Progenitor cell of endocrine pancreas (in vitro differentiated cells): ENCODE data around the gene FNDC3B. TPM values are rescaled to one million over a fixed set of nuclear protein-coding genes. Genes with fewer than 3 reads are reported as not detected.

Experiments used
- DNase-seq: peaks from one replicate; pipeline ENCODE4 v3.0.0; 2021; ENCODE audit warnings: low spot score; ENCODE audit not compliant: unreplicated experiment
- H3K27ac Mint-ChIP-seq: 2 replicates; pipeline ENCODE4 v1.8.0; 2021; ENCODE audit warnings: mild to moderate bottlenecking, moderate library complexity, mixed read lengths
- H3K27me3 Mint-ChIP-seq: 2 replicates; pipeline ENCODE4 v1.8.0; 2021; ENCODE audit warnings: mixed read lengths
- H3K36me3 Mint-ChIP-seq: 2 replicates; pipeline ENCODE4 v1.8.0; 2022; ENCODE audit warnings: mixed read lengths; ENCODE audit not compliant: insufficient read depth
- H3K4me1 Mint-ChIP-seq: 2 replicates; pipeline ENCODE4 v1.8.0; 2021; ENCODE audit warnings: low read depth, mixed read lengths
- H3K4me3 Mint-ChIP-seq: 2 replicates; pipeline ENCODE4 v1.8.0; 2021; ENCODE audit warnings: low read depth, mild to moderate bottlenecking, moderate library complexity, mixed read lengths
- H3K9me3 Mint-ChIP-seq: 2 replicates; pipeline ENCODE4 v1.8.0; 2021; ENCODE audit warnings: low read depth, mixed read lengths
- total RNA-seq: library from RNA; stranded (reverse); gene quantifications from 2 replicates; pipeline ENCODE4 v1.2.1, GENCODE V29; 2021
- TF ChIP-seq, protein P1 (sequence below): fragments of 200-600 bp; sonication (generic); IDR thresholded peaks from one replicate; pipeline ENCODE4 v1.5.0; 2021; ENCODE audit warnings: antibody characterized with exemption, mild to moderate bottlenecking; ENCODE audit not compliant: unreplicated experiment

FNDC3B gene
- total RNA-seq, 1 donor from 2014 or later: 158 TPM

DNA sequence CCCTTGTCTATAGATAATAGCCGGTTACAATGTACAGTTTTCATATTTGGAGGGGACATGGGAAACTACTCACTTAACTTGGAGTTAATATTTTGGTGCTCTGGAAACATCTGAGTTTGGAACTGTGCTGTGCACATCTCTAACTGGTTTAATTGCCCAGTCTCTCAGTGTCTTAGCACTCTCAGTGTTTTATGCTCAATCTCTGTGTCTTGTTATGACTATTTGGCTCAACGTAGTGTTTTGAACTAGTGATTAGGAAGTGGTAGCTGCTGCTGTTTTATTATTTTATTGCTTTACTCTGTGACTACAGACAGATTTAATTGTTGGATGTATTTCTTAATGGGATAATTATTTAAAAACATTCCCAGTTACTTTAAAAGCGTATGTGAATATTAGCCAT, 17.0 kb downstream of the FNDC3B start:
- peak overlapping the region; percentile 26 for H3K27ac Mint-ChIP-seq
- no peak overlapping the region for H3K4me3 Mint-ChIP-seq
- TF ChIP-seq, protein P1, sequence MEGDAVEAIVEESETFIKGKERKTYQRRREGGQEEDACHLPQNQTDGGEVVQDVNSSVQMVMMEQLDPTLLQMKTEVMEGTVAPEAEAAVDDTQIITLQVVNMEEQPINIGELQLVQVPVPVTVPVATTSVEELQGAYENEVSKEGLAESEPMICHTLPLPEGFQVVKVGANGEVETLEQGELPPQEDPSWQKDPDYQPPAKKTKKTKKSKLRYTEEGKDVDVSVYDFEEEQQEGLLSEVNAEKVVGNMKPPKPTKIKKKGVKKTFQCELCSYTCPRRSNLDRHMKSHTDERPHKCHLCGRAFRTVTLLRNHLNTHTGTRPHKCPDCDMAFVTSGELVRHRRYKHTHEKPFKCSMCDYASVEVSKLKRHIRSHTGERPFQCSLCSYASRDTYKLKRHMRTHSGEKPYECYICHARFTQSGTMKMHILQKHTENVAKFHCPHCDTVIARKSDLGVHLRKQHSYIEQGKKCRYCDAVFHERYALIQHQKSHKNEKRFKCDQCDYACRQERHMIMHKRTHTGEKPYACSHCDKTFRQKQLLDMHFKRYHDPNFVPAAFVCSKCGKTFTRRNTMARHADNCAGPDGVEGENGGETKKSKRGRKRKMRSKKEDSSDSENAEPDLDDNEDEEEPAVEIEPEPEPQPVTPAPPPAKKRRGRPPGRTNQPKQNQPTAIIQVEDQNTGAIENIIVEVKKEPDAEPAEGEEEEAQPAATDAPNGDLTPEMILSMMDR: no peak

DNA sequence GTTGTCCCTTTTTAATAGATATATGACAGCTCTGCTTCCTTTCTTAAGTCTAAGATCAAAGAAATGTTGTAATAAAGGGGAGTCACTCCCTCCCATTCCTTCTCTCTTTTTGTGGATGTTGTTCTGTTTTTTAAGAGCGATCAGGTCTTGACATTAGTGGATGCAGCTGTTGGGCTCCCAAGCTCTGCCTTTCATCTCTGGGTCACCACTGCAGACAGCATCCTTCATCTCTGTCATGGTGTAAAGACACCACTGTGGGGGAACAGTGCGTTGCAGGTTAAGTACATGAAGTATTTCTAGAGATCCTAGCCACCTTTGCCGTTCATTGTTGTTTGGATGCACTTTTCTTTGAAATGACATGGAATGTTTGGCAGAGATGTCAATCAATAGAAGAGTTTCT, 17.7 kb downstream of the FNDC3B start:
- H3K27me3 Mint-ChIP-seq: no peaks in the 10 kb centered on the region
- H3K4me3 Mint-ChIP-seq: no peak overlapping the region
- peaks cover 6% of the 10 kb centered on the region for H3K36me3 Mint-ChIP-seq
- H3K27ac Mint-ChIP-seq: peak overlapping the region; percentile 83
- peaks cover 59% of the 10 kb centered on the region for H3K4me1 Mint-ChIP-seq
- no peak for DNase-seq
- TF ChIP-seq, protein P1: no peak
- no peaks in the 10 kb centered on the region for H3K9me3 Mint-ChIP-seq

More for the DNA sequence above, 17.0 kb downstream of the FNDC3B start:
- Mint-ChIP-seq H3K9me3 (no peaks in the 10 kb centered on the region), H3K4me1 (peaks cover 53% of the 10 kb centered on the region), H3K36me3 (peaks cover 9% of the 10 kb centered on the region), H3K27me3 (no peaks in the 10 kb centered on the region)
- DNase-seq: no peak

DNA sequence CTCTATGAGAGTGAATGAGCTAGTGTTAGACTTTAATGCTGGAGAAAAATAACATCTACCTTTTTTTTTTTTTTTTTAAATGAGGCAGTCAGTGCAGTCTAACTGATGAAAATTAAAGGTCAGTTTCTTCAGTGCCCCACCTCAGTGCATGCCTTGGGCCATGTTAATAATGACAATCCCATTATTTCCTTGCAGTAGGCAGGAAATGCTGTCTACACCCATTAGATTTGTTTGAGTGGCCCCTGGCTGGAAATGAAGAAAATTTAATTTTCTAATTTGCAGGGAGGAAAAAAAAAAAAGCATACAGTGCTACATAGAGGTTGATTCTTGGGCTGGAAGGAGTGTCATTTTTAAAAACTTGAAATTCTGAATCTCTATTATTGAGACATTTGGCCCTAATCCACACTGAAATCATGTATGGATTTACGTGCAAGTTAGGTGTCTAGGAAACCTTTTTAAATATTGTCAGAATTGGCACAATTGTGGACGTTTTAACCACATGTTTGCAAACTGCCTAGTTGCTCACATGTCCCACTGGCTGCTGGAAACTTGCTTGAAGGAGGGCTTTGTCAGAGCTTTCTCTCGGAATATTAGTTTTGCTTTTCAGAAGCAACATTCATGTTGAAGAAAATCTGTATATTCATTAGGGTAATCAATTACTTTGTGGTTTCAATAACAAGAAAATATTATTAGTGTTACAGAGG, 18.4 kb downstream of the FNDC3B start:
- Mint-ChIP-seq H3K36me3 (peaks cover 6% of the 10 kb centered on the region), H3K27ac (no peak overlapping the region), H3K27me3 (no peaks in the 10 kb centered on the region), H3K4me3 (no peak overlapping the region), H3K4me1 (peaks cover 57% of the 10 kb centered on the region), H3K9me3 (no peaks in the 10 kb centered on the region)
- TF ChIP-seq, protein P1: no peak
- no peak for DNase-seq

DNA sequence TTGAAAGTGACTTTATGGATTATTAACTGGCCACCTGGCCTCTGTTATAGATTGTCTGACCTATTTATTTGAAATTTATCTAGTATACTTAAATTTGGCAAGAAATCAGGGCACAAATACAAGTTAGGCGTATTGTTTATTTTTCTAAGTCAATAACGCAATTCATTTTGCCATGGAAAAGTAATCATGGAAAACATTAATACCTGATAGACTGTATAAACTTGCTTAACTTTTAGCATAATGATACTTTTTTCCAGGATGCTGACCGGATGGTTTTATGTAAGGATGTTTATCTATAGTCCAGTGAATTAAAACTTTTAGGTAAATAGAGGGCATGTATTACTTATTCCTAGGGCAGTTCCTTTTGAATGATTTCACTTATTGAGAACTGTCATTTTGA, 20.2 kb downstream of the FNDC3B start:
- Mint-ChIP-seq H3K4me1 (peaks cover 63% of the 10 kb centered on the region), H3K36me3 (peaks cover 17% of the 10 kb centered on the region), H3K27ac (no peak overlapping the region), H3K4me3 (no peak overlapping the region), H3K27me3 (no peaks in the 10 kb centered on the region), H3K9me3 (no peaks in the 10 kb centered on the region)
- no peak for DNase-seq
- TF ChIP-seq, protein P1: no peak

DNA sequence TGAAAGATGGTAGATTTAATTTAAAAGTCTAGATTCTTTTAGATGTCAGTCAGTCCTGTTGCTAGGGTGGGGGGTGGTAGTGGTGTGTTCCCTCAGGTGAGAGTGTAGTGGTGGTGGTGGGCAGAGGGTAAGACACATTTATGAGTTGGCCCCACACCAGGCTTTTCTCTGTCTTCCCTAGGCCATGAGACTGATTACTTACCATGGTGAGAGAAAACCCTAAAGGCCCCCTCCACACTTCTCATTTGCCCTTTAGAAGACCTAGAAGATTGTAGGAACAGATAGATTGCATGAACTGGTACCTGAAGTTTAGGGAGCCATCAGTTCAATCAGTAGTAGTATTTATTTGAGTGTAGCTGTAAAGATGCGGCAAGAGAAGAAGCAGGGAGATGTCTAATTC, 20.9 kb downstream of the FNDC3B start:
- H3K4me3 Mint-ChIP-seq: no peak overlapping the region
- peaks cover 64% of the 10 kb centered on the region for H3K4me1 Mint-ChIP-seq
- no peak overlapping the region for H3K27ac Mint-ChIP-seq
- peaks cover 19% of the 10 kb centered on the region for H3K36me3 Mint-ChIP-seq
- DNase-seq: no peak
- H3K27me3 Mint-ChIP-seq: no peaks in the 10 kb centered on the region
- TF ChIP-seq, protein P1: no peak
- H3K9me3 Mint-ChIP-seq: no peaks in the 10 kb centered on the region
